HEK293 (cell line): ENCODE measurements around the gene CKS2.

Experiments used
- CTCF ChIA-PET: fragments of 350-600 bp; formaldehyde crosslinking; extraction: SDS; loops from one replicate; lab custom pipeline; 2021; ENCODE audit warnings: antibody characterized with exemption; lab: Yijun Ruan, JAX
- POLR2A ChIA-PET: fragments of 300-600 bp; formaldehyde crosslinking; extraction: SDS; loops from one replicate; lab custom pipeline; 2020; ENCODE audit warnings: antibody characterized with exemption, inconsistent platforms; lab: Yijun Ruan, JAX
- H3K27ac ChIP-seq: fragments of 200-500 bp; sonication (Bioruptor generic); 2 replicates; pipeline ENCODE4 v1.5.1; 2014; ENCODE audit warnings: low read depth, low read length, control low read depth, inconsistent platforms; ENCODE audit errors: extremely low read depth
- H3K36me3 ChIP-seq, 2 experiments: fragments of 200-500 bp in 1 of 2; sonication (Bioruptor generic) in 1 of 2; 1 replicate in 1 of 2; 2 replicates in 1 of 2; pipeline ENCODE4 v1.5.1; 2014 to 2017; ENCODE audit warnings: inconsistent platforms in 2 of 2, low read length in 2 of 2; ENCODE audit not compliant: control insufficient read depth in 2 of 2, insufficient read depth in 1 of 2
- H3K4me1 ChIP-seq: fragments of 200-500 bp; sonication (Bioruptor generic); 2 replicates; pipeline ENCODE4 v1.5.1; 2014; ENCODE audit warnings: mild to moderate bottlenecking, low read length, inconsistent platforms; ENCODE audit not compliant: control insufficient read depth, insufficient read depth
- H3K4me3 ChIP-seq: 2 replicates; pipeline ENCODE4 v1.5.1; 2011; ENCODE audit warnings: low read depth, mild to moderate bottlenecking, control low read depth, low read length, moderate library complexity
- H3K9me3 ChIP-seq: fragments of 200-500 bp; sonication (Bioruptor generic); 2 replicates; pipeline ENCODE4 v1.5.1; 2014; ENCODE audit warnings: low read depth, low read length, inconsistent platforms; ENCODE audit not compliant: control insufficient read depth, insufficient read depth
- ATF2 ChIP-seq: fragments of 450-650 bp; formaldehyde crosslinking; IDR thresholded peaks from 2 replicates; pipeline ENCODE4 v1.5.1; 2016; ENCODE audit warnings: missing biosample characterization, missing genetic modification characterization, low read depth
- FEZF1 ChIP-seq: fragments of 450-650 bp; formaldehyde crosslinking; IDR thresholded peaks from 2 replicates; pipeline ENCODE4 v1.5.1; 2016; ENCODE audit warnings: missing biosample characterization, missing genetic modification characterization
- PBX3 ChIP-seq: sonication (generic); formaldehyde crosslinking; IDR thresholded peaks from 2 replicates; pipeline ENCODE4 v1.8.1; 2022; ENCODE audit warnings: mild to moderate bottlenecking, moderate library complexity, missing genetic modification reagents
- SETDB1 ChIP-seq: IDR thresholded peaks from one replicate; pipeline ENCODE4 v1.6.1; 2017; ENCODE audit warnings: mild to moderate bottlenecking, low read length, moderate library complexity, mixed read lengths; ENCODE audit not compliant: insufficient read length
- ZNF214 ChIP-seq: fragments of 450-650 bp; formaldehyde crosslinking; IDR thresholded peaks from 2 replicates; pipeline ENCODE4 v1.5.1; 2017; ENCODE audit warnings: missing biosample characterization, mild to moderate bottlenecking, missing genetic modification characterization, borderline replicate concordance
- ZNF248 ChIP-seq: fragments of 450-650 bp; formaldehyde crosslinking; IDR thresholded peaks from 2 replicates; pipeline ENCODE4 v1.5.1; 2017; ENCODE audit warnings: missing biosample characterization, missing genetic modification characterization
- ZNF354C ChIP-seq: fragments of 450-650 bp; formaldehyde crosslinking; IDR thresholded peaks from 2 replicates; pipeline ENCODE4 v1.5.1; 2016; ENCODE audit warnings: missing biosample characterization, missing genetic modification characterization, low read depth, borderline replicate concordance
- ZNF426 ChIP-seq: fragments of 450-650 bp; formaldehyde crosslinking; IDR thresholded peaks from 2 replicates; pipeline ENCODE4 v1.5.1; 2017; ENCODE audit warnings: missing biosample characterization, missing genetic modification characterization, mild to moderate bottlenecking, inconsistent platforms, moderate library complexity
- ZNF449 ChIP-seq: fragments of 450-650 bp; formaldehyde crosslinking; IDR thresholded peaks from 2 replicates; pipeline ENCODE4 v1.5.1; 2017; ENCODE audit warnings: missing biosample characterization, mild to moderate bottlenecking, missing genetic modification characterization, moderate library complexity
- ZNF610 ChIP-seq: fragments of 450-650 bp; formaldehyde crosslinking; IDR thresholded peaks from 2 replicates; pipeline ENCODE4 v1.5.1; 2016; ENCODE audit warnings: missing biosample characterization, missing genetic modification characterization, borderline replicate concordance
- ZNF639 ChIP-seq: fragments of 450-650 bp; formaldehyde crosslinking; IDR thresholded peaks from 2 replicates; pipeline ENCODE4 v1.5.1; 2016; ENCODE audit warnings: missing biosample characterization, missing genetic modification characterization
- ZNF692 ChIP-seq: fragments of 450-650 bp; formaldehyde crosslinking; IDR thresholded peaks from 2 replicates; pipeline ENCODE4 v1.5.1; 2016; ENCODE audit warnings: missing biosample characterization, missing genetic modification characterization
- ZNF704 ChIP-seq: fragments of 450-650 bp; formaldehyde crosslinking; IDR thresholded peaks from 2 replicates; pipeline ENCODE4 v1.5.1; 2016; ENCODE audit warnings: missing biosample characterization, missing genetic modification characterization

CKS2 gene

GRCh38 chr9:89310475-89311345 is at the start of gene CKS2 (continued):
- peak; percentile 15; the same call in 1 of the 2 replicates for TF ChIP-seq ZNF692
- no peak for TF ChIP-seq ZNF704 (tag by site-specific recombination)
- TF ChIP-seq FEZF1 (tag by site-specific recombination) = no peak
- TF ChIP-seq ATF2 (tag by site-specific recombination) = peak; percentile 99
- TF ChIP-seq ZNF610 = no peak
- no peak for TF ChIP-seq ZNF449 (tag by site-specific recombination)
- no peak for TF ChIP-seq PBX3 (CRISPR knock-in tag)

GRCh38 chr9:89273528-89274279 is 37.3 kb upstream of the CKS2 start:
- CTCF ChIA-PET = interaction anchor here (0.7 kb wide), 1 partner anchor 102 kb away, joined by 3 read pairs; no protein-coding TSS in a partner anchor
- no peak overlapping the region for H3K4me3 ChIP-seq

GRCh38 chr9:89274838-89275237 is 36.2 kb upstream of the CKS2 start:
- Histone ChIP-seq H3K4me1 (no peaks in the 10 kb centered on the region), H3K36me3 (no peaks in the 10 kb centered on the region), H3K4me3 (no peak overlapping the region), H3K27ac (no peak overlapping the region), H3K9me3 (no peaks in the 10 kb centered on the region)
- ChIA-PET CTCF (interaction anchor here (0.7 kb wide), 1 partner anchor 1325 kb away, joined by 3 read pairs; no protein-coding TSS in a partner anchor), POLR2A (no interaction called here)
- no peak for TF ChIP-seq ZNF214 (tag by site-specific recombination)
- no peak for TF ChIP-seq ZNF248 (tag by site-specific recombination)
- TF ChIP-seq ZNF426 (tag by site-specific recombination) = no peak
- TF ChIP-seq ZNF639 (tag by site-specific recombination) = no peak

More at GRCh38 chr9:89273528-89274279, 37.3 kb upstream of the CKS2 start:
- H3K36me3 ChIP-seq = no peaks in the 10 kb centered on the region
- TF ChIP-seq SETDB1 (peak; percentile 91), ZNF354C (tag by site-specific recombination) (no peak)
- H3K9me3 ChIP-seq = no peaks in the 10 kb centered on the region
- POLR2A ChIA-PET = no interaction called here
- H3K27ac ChIP-seq = no peak overlapping the region
- no peaks in the 10 kb centered on the region for H3K4me1 ChIP-seq
